Hepatocyte (in vitro differentiated cells): ENCODE results near the gene DMD. TPM values are rescaled to one million over a fixed set of nuclear protein-coding genes. Genes with fewer than 3 reads are reported as not detected.

Experiments
- DNase-seq: peaks from one replicate; pipeline ENCODE4 v3.0.0-alpha.2; 2016; ENCODE audit warnings: low spot score
- H2AFZ ChIP-seq: fragments of 200-600 bp; sonication (generic); 2 replicates; pipeline ENCODE4 v1.6.0; 2016; ENCODE audit warnings: antibody characterized with exemption, mild to moderate bottlenecking
- H3K27ac ChIP-seq: fragments of 200-600 bp; sonication (generic); 2 replicates; pipeline ENCODE4 v1.5.1; 2016; ENCODE audit warnings: mild to moderate bottlenecking
- H3K27me3 ChIP-seq: fragments of 200-600 bp; sonication (generic); 2 replicates; pipeline ENCODE4 v1.6.1; 2016
- H3K36me3 ChIP-seq: fragments of 200-600 bp; sonication (generic); replicated peaks from 2 replicates; pipeline ENCODE4 v1.5.1; 2016; ENCODE audit warnings: low read depth; ENCODE audit not compliant: insufficient read depth
- H3K4me1 ChIP-seq: fragments of 200-600 bp; sonication (generic); 2 replicates; pipeline ENCODE4 v1.5.1; 2016; ENCODE audit warnings: mild to moderate bottlenecking, moderate library complexity; ENCODE audit not compliant: insufficient read depth
- H3K4me2 ChIP-seq: fragments of 200-600 bp; sonication (generic); 2 replicates; pipeline ENCODE4 v1.6.0; 2016
- H3K4me3 ChIP-seq: fragments of 200-600 bp; sonication (generic); 2 replicates; pipeline ENCODE4 v1.5.1; 2016; ENCODE audit warnings: mild to moderate bottlenecking
- H3K79me2 ChIP-seq: fragments of 200-600 bp; sonication (generic); 2 replicates; pipeline ENCODE4 v1.6.0; 2017; ENCODE audit warnings: mild to moderate bottlenecking
- H3K9me2 ChIP-seq: fragments of 200-600 bp; sonication (generic); replicated peaks from 2 replicates; pipeline ENCODE4 v1.6.0; 2017; ENCODE audit warnings: mild to moderate bottlenecking; ENCODE audit not compliant: insufficient read depth
- H3K9me3 ChIP-seq: fragments of 200-600 bp; sonication (generic); 2 replicates; pipeline ENCODE4 v1.5.1; 2016; ENCODE audit warnings: low read depth, mild to moderate bottlenecking
- H4K20me1 ChIP-seq: fragments of 200-600 bp; sonication (generic); 2 replicates; pipeline ENCODE4 v1.6.0; 2016; ENCODE audit warnings: mild to moderate bottlenecking; ENCODE audit not compliant: insufficient read depth, poor library complexity, severe bottlenecking
- EZH2 ChIP-seq: fragments of 200-600 bp; sonication (generic); IDR thresholded peaks from 2 replicates; pipeline ENCODE4 v1.6.1; 2016; ENCODE audit warnings: antibody characterized with exemption, mild to moderate bottlenecking, borderline replicate concordance
- EZH2phosphoT487 ChIP-seq: fragments of 200-600 bp; sonication (generic); IDR thresholded peaks from one replicate; pipeline ENCODE4 v1.6.1; 2018; ENCODE audit warnings: antibody characterized with exemption, mild to moderate bottlenecking, low read depth, moderate library complexity; ENCODE audit not compliant: unreplicated experiment, severe bottlenecking
- WGBS: methylation state at CpG from one replicate; pipeline ENCODE4 v1.1.6; 2016; ENCODE audit warnings: low lambda C conversion rate; ENCODE audit errors: missing lambda C conversion rate; 5-methylcytosine and 5-hydroxymethylcytosine counted together
- polyA plus RNA-seq: library from polyadenylated mRNA; unstranded; fragments of >200 nt; fragmentation: Nextera tagmentation; extraction: Ambion mirVana; gene quantifications from 2 replicates; pipeline ENCODE4 v1.2.1, GENCODE V29; 2016
- total RNA-seq: library from RNA; depleted of rRNA; stranded (reverse); fragments of >200 nt; gene quantifications from 2 replicates; pipeline ENCODE4 v1.2.3, GENCODE V29; 2014
- TF ChIP-seq, protein P1 (sequence below): fragments of 200-600 bp; sonication (generic); IDR thresholded peaks from 2 replicates; pipeline ENCODE4 v1.5.1; 2016; ENCODE audit warnings: antibody characterized with exemption, mild to moderate bottlenecking; ENCODE audit not compliant: poor library complexity

DMD gene
- total and polyA plus RNA-seq, 2 experiments from 2014 or later: 14.2 to 27.8 TPM

DNA sequence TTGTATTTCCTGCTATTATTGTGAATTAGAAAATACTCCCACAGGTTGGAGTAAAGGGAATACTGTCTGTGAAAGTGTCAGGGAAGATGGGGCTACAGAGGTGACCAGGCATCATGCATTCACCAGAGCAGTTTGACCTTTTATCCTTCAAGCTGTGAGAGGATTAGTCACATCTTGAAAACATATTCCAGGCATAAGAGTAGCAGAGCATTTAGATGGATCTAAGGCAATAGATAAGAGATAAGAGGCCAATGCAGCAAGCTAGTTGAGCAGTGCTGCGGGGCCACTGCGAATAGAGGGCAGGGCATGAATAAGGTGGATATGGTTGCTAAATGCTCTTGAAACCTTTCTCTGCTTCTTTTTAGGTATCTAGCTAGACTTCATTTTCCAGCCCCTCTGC lies 1668.8 kb downstream of the DMD start:
- H3K4me3 ChIP-seq: no peak overlapping the region

DNA sequence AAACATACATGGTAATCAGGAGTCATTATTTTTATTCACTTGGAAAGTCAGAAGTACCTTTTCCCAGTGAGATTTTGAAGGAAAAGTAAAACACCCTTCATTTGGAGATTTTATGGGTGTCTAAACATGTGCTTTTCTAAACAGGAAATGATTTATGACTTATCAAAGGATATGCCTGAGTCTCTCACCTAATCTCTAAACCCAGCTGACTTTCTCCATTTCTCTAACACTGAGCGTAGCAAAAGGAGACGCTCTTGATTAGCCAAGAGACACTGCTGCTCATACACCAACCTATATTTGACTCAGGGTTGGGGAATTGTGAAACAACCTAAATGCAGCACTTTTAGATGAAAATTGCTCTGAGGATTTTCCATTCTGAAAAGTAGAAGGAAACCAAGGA lies 1671.0 kb downstream of the DMD start:
- H3K79me2 ChIP-seq: no peaks in the 10 kb centered on the region
- TF ChIP-seq EZH2phosphoT487 (no peak), EZH2 (no peak)
- no peak overlapping the region for H2AFZ ChIP-seq
- H3K4me1 ChIP-seq: peaks cover 10% of the 10 kb centered on the region
- WGBS: 47% methylated on average over 2 of the region's 2 CpGs
- no peaks in the 10 kb centered on the region for H3K27me3 ChIP-seq
- H3K9me3 ChIP-seq: no peaks in the 10 kb centered on the region
- no peak overlapping the region for H3K4me2 ChIP-seq
- H4K20me1 ChIP-seq: no peaks in the 10 kb centered on the region
- no peak overlapping the region for H3K4me3 ChIP-seq
- no peaks in the 10 kb centered on the region for H3K36me3 ChIP-seq
- H3K9me2 ChIP-seq: no peaks in the 10 kb centered on the region
- no peak overlapping the region for H3K27ac ChIP-seq
- DNase-seq: no peak

More for the DNA sequence above, 1668.8 kb downstream of the DMD start:
- Histone ChIP-seq H3K4me1 (peaks cover 10% of the 10 kb centered on the region), H3K27me3 (no peaks in the 10 kb centered on the region), H3K36me3 (no peaks in the 10 kb centered on the region), H3K79me2 (no peaks in the 10 kb centered on the region), H3K4me2 (no peak overlapping the region), H3K9me3 (no peaks in the 10 kb centered on the region), H2AFZ (no peak overlapping the region), H3K9me2 (no peaks in the 10 kb centered on the region), H4K20me1 (no peaks in the 10 kb centered on the region), H3K27ac (no peak overlapping the region)
- no peak for DNase-seq
- no peak for TF ChIP-seq EZH2
- WGBS: 32% methylated on average over 2 of the region's 2 CpGs

DNA sequence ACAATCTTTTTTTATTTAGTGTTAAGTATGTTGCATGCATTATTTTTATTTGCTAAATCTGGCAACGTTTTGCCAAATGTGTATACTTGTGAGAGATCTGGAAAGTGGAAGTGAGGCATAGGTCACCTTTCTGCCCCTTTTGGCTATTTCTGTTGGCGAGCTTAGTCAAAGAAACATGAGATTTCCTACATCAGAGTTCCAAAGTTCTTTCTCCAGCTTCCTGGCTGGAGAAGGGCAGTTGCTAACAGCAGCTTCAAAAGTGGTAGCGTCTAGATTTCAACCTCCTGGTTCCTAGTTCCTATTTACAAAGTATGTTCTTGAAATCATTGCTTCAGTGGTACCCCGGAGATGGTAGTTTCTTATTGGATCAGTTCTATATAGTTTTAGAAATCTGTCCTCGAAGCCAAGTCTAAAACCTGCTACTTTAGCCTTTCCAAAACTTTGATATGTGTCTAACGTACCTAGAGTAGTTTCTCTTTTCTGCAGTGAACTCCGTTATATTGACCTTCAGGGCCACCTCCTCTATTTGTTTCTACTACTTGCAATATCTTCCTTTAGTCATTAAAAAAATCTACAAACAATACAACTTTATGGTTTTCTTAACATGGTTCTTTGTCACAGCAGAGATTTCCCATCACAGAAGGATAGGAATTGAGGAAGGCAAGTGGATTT lies 1683.8 kb downstream of the DMD start:
- Histone ChIP-seq H2AFZ (no peak overlapping the region), H3K27me3 (no peaks in the 10 kb centered on the region), H3K4me1 (no peaks in the 10 kb centered on the region), H4K20me1 (no peaks in the 10 kb centered on the region), H3K4me3 (no peak overlapping the region), H3K9me3 (no peaks in the 10 kb centered on the region), H3K79me2 (no peaks in the 10 kb centered on the region), H3K36me3 (no peaks in the 10 kb centered on the region), H3K27ac (no peak overlapping the region), H3K4me2 (no peak overlapping the region), H3K9me2 (no peaks in the 10 kb centered on the region)
- WGBS: 57% methylated on average over 7 of the region's 7 CpGs
- TF ChIP-seq EZH2phosphoT487: no peak
- TF ChIP-seq EZH2: no peak
- TF ChIP-seq, protein P1, sequence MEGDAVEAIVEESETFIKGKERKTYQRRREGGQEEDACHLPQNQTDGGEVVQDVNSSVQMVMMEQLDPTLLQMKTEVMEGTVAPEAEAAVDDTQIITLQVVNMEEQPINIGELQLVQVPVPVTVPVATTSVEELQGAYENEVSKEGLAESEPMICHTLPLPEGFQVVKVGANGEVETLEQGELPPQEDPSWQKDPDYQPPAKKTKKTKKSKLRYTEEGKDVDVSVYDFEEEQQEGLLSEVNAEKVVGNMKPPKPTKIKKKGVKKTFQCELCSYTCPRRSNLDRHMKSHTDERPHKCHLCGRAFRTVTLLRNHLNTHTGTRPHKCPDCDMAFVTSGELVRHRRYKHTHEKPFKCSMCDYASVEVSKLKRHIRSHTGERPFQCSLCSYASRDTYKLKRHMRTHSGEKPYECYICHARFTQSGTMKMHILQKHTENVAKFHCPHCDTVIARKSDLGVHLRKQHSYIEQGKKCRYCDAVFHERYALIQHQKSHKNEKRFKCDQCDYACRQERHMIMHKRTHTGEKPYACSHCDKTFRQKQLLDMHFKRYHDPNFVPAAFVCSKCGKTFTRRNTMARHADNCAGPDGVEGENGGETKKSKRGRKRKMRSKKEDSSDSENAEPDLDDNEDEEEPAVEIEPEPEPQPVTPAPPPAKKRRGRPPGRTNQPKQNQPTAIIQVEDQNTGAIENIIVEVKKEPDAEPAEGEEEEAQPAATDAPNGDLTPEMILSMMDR: no peak
- no peak for DNase-seq

- Histone ChIP-seq H3K9me3 (no peaks in the 10 kb centered on the region), H3K27ac (no peak overlapping the region), H3K4me2 (no peak overlapping the region), H3K36me3 (no peaks in the 10 kb centered on the region), H2AFZ (no peak overlapping the region), H3K4me3 (no peak overlapping the region), H4K20me1 (no peaks in the 10 kb centered on the region), H3K9me2 (no peaks in the 10 kb centered on the region), H3K4me1 (no peaks in the 10 kb centered on the region), H3K27me3 (no peaks in the 10 kb centered on the region), H3K79me2 (no peaks in the 10 kb centered on the region)
- TF ChIP-seq, protein P1: no peak
- TF ChIP-seq EZH2phosphoT487 (no peak), EZH2 (no peak)
- 51% methylated on average over 7 of the region's 7 CpGs for WGBS
- DNase-seq: peak; percentile 5
Measured at GRCh38 chrX:31523884-31524536, 1687.3 kb downstream of the DMD start.
